Measurements from ENCODE around the gene NRXN3.

DNA sequence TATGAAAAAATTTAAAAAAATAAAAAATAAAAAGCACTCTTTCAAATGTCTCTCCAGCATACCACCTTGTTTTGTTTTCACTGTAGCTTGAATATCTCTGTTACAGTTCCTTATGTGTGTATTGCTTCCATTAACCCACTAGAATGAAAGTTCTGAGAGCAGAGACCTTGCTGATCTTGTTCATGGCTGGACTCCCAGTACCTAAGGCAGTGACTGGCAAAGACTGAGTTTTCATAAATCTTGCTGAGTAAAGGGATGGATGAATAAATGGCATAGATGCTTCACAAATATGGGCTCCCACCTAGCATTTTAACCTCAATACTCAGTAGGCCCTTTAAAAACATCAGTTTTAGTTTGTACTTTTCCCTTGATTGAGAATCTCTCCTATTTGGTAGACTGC, 1125.2 kb downstream of the NRXN3 start:
- TF ChIP-seq EZH2 (IDR thresholded peaks at IDR 0.05; ENCODE audit: insufficient read depth, poor library complexity, severe bottlenecking): no peak
- TF ChIP-seq EZH2phosphoT487 (IDR thresholded peaks at IDR 0.05; ENCODE audit: insufficient read depth, low read depth): no peak
